ENCODE data around the gene SYNPO.

SYNPO gene

GRCh38 chr5:150625831-150626746, 14.4 kb upstream of the SYNPO start:
- DNase-seq (ENCODE audit: low read depth in 3 of 3): no peak

- DNase-seq (ENCODE audit: low read depth in 3 of 3): no peak
Measured at GRCh38 chr5:150626853-150627276, 13.6 kb upstream of the SYNPO start.

- DNase-seq (ENCODE audit: low read depth in 3 of 3): no peak
Measured at GRCh38 chr5:150627731-150628545, 12.5 kb upstream of the SYNPO start.

- no peak for DNase-seq (ENCODE audit: low read depth in 3 of 3)
Measured at GRCh38 chr5:150628936-150629485, 11.4 kb upstream of the SYNPO start.

- no peak for DNase-seq (ENCODE audit: low read depth in 3 of 3)
Measured at GRCh38 chr5:150630016-150630415, 10.4 kb upstream of the SYNPO start.

GRCh38 chr5:150630461-150631325, 9.8 kb upstream of the SYNPO start:
- DNase-seq (ENCODE audit: low read depth in 3 of 3): no peak

- no peak for DNase-seq (ENCODE audit: low read depth in 3 of 3)
Measured at GRCh38 chr5:150631326-150631701, 9.1 kb upstream of the SYNPO start.

GRCh38 chr5:150632305-150633160, 7.9 kb upstream of the SYNPO start:
- DNase-seq (ENCODE audit: low read depth in 3 of 3): no peak

GRCh38 chr5:150633429-150633828, 7.0 kb upstream of the SYNPO start:
- no peak for DNase-seq (ENCODE audit: low read depth in 3 of 3)

- DNase-seq (ENCODE audit: low read depth in 3 of 3): no peak
Measured at GRCh38 chr5:150636391-150637244, 3.8 kb upstream of the SYNPO start.

GRCh38 chr5:150637245-150638052, 3.0 kb upstream of the SYNPO start:
- no peak for DNase-seq (ENCODE audit: low read depth in 3 of 3)

GRCh38 chr5:150638053-150638444, 2.4 kb upstream of the SYNPO start:
- no peak for DNase-seq (ENCODE audit: low read depth in 3 of 3)

- DNase-seq (ENCODE audit: low read depth in 3 of 3): no peak
Measured at GRCh38 chr5:150638488-150639376, 1.7 kb upstream of the SYNPO start.

- DNase-seq (ENCODE audit: low read depth in 3 of 3): no peak
Measured at GRCh38 chr5:150639377-150639692, 1.1 kb upstream of the SYNPO start.

- no peak for DNase-seq (ENCODE audit: low read depth in 3 of 3)
Measured at GRCh38 chr5:150639751-150640150, 709 bp upstream of the SYNPO start.

GRCh38 chr5:150641006-150641570, 628 bp downstream of the SYNPO start:
- no peak for DNase-seq (ENCODE audit: low read depth in 3 of 3)

- DNase-seq (ENCODE audit: low read depth in 3 of 3): no peak
Measured at GRCh38 chr5:150641824-150642566, 1.5 kb downstream of the SYNPO start.

Measured in stimulated activated CD4-positive, alpha-beta T cell treated with anti-CD3 and anti-CD28 coated beads, TNF-alpha, amount 100 ng/mL, for 4 hours (primary cell).